K562 (cell line): ENCODE measurements around the gene CARD11. TPM values are rescaled to one million over a fixed set of nuclear protein-coding genes. Genes with fewer than 3 reads are reported as not detected.

Experiments used
- ATAC-seq: fragments of 200-7000 bp; cut with Tn5 transposase; 3 replicates; pipeline ENCODE4 v1.9.1; 2020; ENCODE audit warnings: moderate library complexity
- BruUV-seq: library from RNA; stranded (reverse); fragments of 400-500 nt; replicated peaks from 2 replicates; lab custom pipeline; 2021; lab: Mats Ljungman, UMichigan
- CTCF ChIA-PET: fragments of 300-600 bp; formaldehyde crosslinking; extraction: SDS; loops from one replicate; lab custom pipeline; 2021; ENCODE audit warnings: low intra/inter-chr PET ratio; lab: Yijun Ruan, JAX
- POLR2A ChIA-PET: fragments of 300-600, 350-650 bp; sonication (Branson Sonifier 250); formaldehyde crosslinking; extraction: SDS; loops from one replicate; lab custom pipeline; 2021; ENCODE audit warnings: antibody characterized with exemption, inconsistent platforms; lab: Yijun Ruan, JAX
- DNase-seq, 4 experiments: peaks; one replicate each; pipeline versions ENCODE4 v3.0.0 to v3.0.0-alpha.2; 2011 to 2018; ENCODE audit warnings: low spot score in 3 of 4, mixed read lengths in 3 of 4; ENCODE audit errors: extremely low read depth in 1 of 4
- FAIRE-seq: peaks from 2 replicates; lab custom pipeline; 2011; peaks lifted over from hg19 to GRCh38; lab: Jason Lieb, UNC
- H2AFZ ChIP-seq: 2 replicates; pipeline ENCODE4 v1.6.0; 2011; ENCODE audit warnings: low read depth, low read length, control low read depth, inconsistent platforms
- H3K27ac ChIP-seq: fragments of 200-600 bp; 3 replicates; pipeline ENCODE4 v1.8.0; 2011; ENCODE audit warnings: low read depth, mild to moderate bottlenecking, control low read depth, inconsistent platforms, low read length, moderate library complexity, mixed read lengths; ENCODE audit errors: extremely low read depth
- H3K27me3 ChIP-seq, 2 experiments: fragments of 300-600 bp in 1 of 2; 2 replicates in 1 of 2; 3 replicates in 1 of 2; pipeline versions ENCODE4 v1.6.0 to v1.8.0; 2011; ENCODE audit warnings: inconsistent platforms in 2 of 2, low read length in 2 of 2, mild to moderate bottlenecking in 1 of 2, mixed read lengths in 1 of 2, moderate library complexity in 1 of 2; ENCODE audit not compliant: control insufficient read depth in 2 of 2, insufficient read depth in 2 of 2
- H3K36me3 ChIP-seq: fragments of 300-600 bp; 3 replicates; pipeline ENCODE4 v1.8.0; 2011; ENCODE audit warnings: mild to moderate bottlenecking, low read length, inconsistent platforms; ENCODE audit not compliant: control insufficient read depth, insufficient read depth
- H3K4me1 ChIP-seq, 2 experiments: fragments of 200-600 bp in 1 of 2; replicated peaks in 1 of 2; 2 replicates in 1 of 2; 3 replicates in 1 of 2; pipeline versions ENCODE4 v1.5.1 to v1.8.0; 2011; ENCODE audit warnings: inconsistent platforms in 2 of 2, low read length in 2 of 2, mild to moderate bottlenecking in 1 of 2, mixed read lengths in 1 of 2, moderate library complexity in 1 of 2; ENCODE audit not compliant: control insufficient read depth in 2 of 2, insufficient read depth in 2 of 2
- H3K4me2 ChIP-seq: 2 replicates; pipeline ENCODE4 v1.6.1; 2011; ENCODE audit warnings: low read length, control low read depth, inconsistent platforms, mixed read lengths; ENCODE audit not compliant: insufficient read depth
- H3K4me3 ChIP-seq: fragments of 200-600 bp; sonication (generic), shearing (Covaris generic); 2 replicates; pipeline ENCODE4 v1.5.1; 2016; ENCODE audit warnings: control low read depth, inconsistent platforms
- H3K79me2 ChIP-seq: fragments of 200-600 bp; 3 replicates; pipeline ENCODE4 v1.8.0; 2011; ENCODE audit warnings: low read length, inconsistent platforms; ENCODE audit not compliant: control insufficient read depth, insufficient read depth
- H3K9ac ChIP-seq, 2 experiments: 2 replicates each; pipeline versions ENCODE4 v1.6.0 to v1.6.1; 2011; ENCODE audit warnings: low read depth in 2 of 2, low read length in 2 of 2, control low read depth in 1 of 2, inconsistent platforms in 1 of 2, mild to moderate bottlenecking in 1 of 2, mixed read lengths in 1 of 2; ENCODE audit not compliant: insufficient read depth in 1 of 2
- H3K9me1 ChIP-seq: one replicate; pipeline ENCODE4 v1.6.0; 2011; ENCODE audit warnings: inconsistent platforms, mild to moderate bottlenecking, low read length, moderate library complexity; ENCODE audit not compliant: control insufficient read depth, insufficient read depth
- H3K9me3 ChIP-seq: replicated peaks from 2 replicates; pipeline ENCODE4 v1.5.1; 2011; ENCODE audit warnings: low read depth, low read length, inconsistent platforms; ENCODE audit not compliant: control insufficient read depth, insufficient read depth
- H4K20me1 ChIP-seq: replicated peaks from 2 replicates; pipeline ENCODE4 v1.6.1; 2011; ENCODE audit warnings: low read length, inconsistent platforms, mixed read lengths; ENCODE audit not compliant: control insufficient read depth, insufficient read depth
- ARID2 ChIP-seq: fragments of 450-650 bp; IDR thresholded peaks from 2 replicates; pipeline ENCODE4 v1.6.1; 2017; ENCODE audit warnings: antibody characterized with exemption, mild to moderate bottlenecking
- BHLHE40 ChIP-seq: IDR thresholded peaks from 2 replicates; pipeline ENCODE4 v1.6.1; 2011; ENCODE audit warnings: low read length, improper control_type of control experiment
- CCNT2 ChIP-seq: IDR thresholded peaks from 2 replicates; pipeline ENCODE4 v1.6.1; 2011; ENCODE audit warnings: borderline replicate concordance, low read depth, mild to moderate bottlenecking, moderate library complexity, mixed read lengths, low read length; ENCODE audit not compliant: insufficient read length; ENCODE audit errors: extremely low read depth
- CTBP1 ChIP-seq: fragments of 450-650 bp; IDR thresholded peaks from 2 replicates; pipeline ENCODE4 v1.6.1; 2016; ENCODE audit warnings: borderline replicate concordance
- DNMT1 ChIP-seq: fragments of 450-650 bp; IDR thresholded peaks from 2 replicates; pipeline ENCODE4 v1.6.1; 2016; ENCODE audit warnings: antibody characterized with exemption, mild to moderate bottlenecking
- E2F5 ChIP-seq: sonication (generic); formaldehyde crosslinking; IDR thresholded peaks from 2 replicates; pipeline ENCODE4 v1.8.0; 2022; ENCODE audit warnings: mild to moderate bottlenecking, missing genetic modification reagents
- E2F6 ChIP-seq, 2 experiments: IDR thresholded peaks; 2 replicates each; pipeline ENCODE4 v1.6.1; 2011; ENCODE audit warnings: borderline replicate concordance in 1 of 2, control low read depth in 1 of 2, low read depth in 1 of 2, low read length in 1 of 2, mild to moderate bottlenecking in 1 of 2, mixed read lengths in 1 of 2, moderate library complexity in 1 of 2; ENCODE audit not compliant: insufficient read depth in 1 of 2, insufficient read length in 1 of 2, poor library complexity in 1 of 2, severe bottlenecking in 1 of 2; ENCODE audit errors: extremely low read depth in 1 of 2
- MCM7 ChIP-seq, 2 experiments: fragments of 450-650 bp; IDR thresholded peaks; 2 replicates each; pipeline ENCODE4 v1.6.1; 2016 to 2018
- MXD1 ChIP-seq: fragments of 250-450 bp; sonication (Bioruptor Pico); IDR thresholded peaks from 2 replicates; pipeline ENCODE4 v1.8.0; 2021; ENCODE audit warnings: borderline replicate concordance, mild to moderate bottlenecking, moderate library complexity; ENCODE audit not compliant: poor library complexity, severe bottlenecking
- NR3C1 ChIP-seq: sonication (generic); formaldehyde crosslinking; IDR thresholded peaks from 2 replicates; pipeline ENCODE4 v1.8.1; 2022; ENCODE audit warnings: missing genetic modification reagents
- PPARD ChIP-seq: fragments of 250-450 bp; sonication (Bioruptor Pico); IDR thresholded peaks from 2 replicates; pipeline ENCODE4 v1.8.0; 2022; ENCODE audit warnings: inconsistent platforms, mild to moderate bottlenecking, moderate library complexity
- SOX6 ChIP-seq: fragments of 450-650 bp; IDR thresholded peaks from 2 replicates; pipeline ENCODE4 v1.6.1; 2014; ENCODE audit warnings: mild to moderate bottlenecking
- SREBF2 ChIP-seq: sonication (generic); formaldehyde crosslinking; IDR thresholded peaks from 2 replicates; pipeline ENCODE4 v1.4.0; 2020; ENCODE audit warnings: mild to moderate bottlenecking, missing genetic modification reagents
- ZNF174 ChIP-seq: fragments of 250-450 bp; sonication (Bioruptor Pico); IDR thresholded peaks from 2 replicates; pipeline ENCODE4 v1.4.0; 2020; ENCODE audit warnings: mild to moderate bottlenecking
- ZSCAN29 ChIP-seq: fragments of 450-650 bp; IDR thresholded peaks from 2 replicates; pipeline ENCODE4 v1.6.1; 2017
- WGBS: fragments of 100-300 bp; shearing (Covaris generic); methylation state at CpG from one replicate; pipeline ENCODE4 v1.1.6; 2016; ENCODE audit warnings: low coverage, mixed read lengths; ENCODE audit not compliant: insufficient coverage; ENCODE audit errors: missing lambda C conversion rate; 5-methylcytosine and 5-hydroxymethylcytosine counted together
- in situ Hi-C: fragments of 300-500 bp; cut with MboI; formaldehyde crosslinking; loops from 4 replicates; pipeline ENCODE4 v1.15.0; 2018; ENCODE audit warnings: inconsistent platforms, mixed read lengths
- intact Hi-C: fragments of 100-400 bp; cut with micrococcal nuclease; formaldehyde crosslinking; loops from 2 replicates; pipeline ENCODE4 v1.14.2; 2022
- polyA plus RNA-seq, 8 experiments: library from polyadenylated mRNA; depleted of rRNA in 4 of 8; stranded (reverse) in 5 of 8; unstranded in 3 of 8; fragments of >200 nt; fragmentation: Nextera tagmentation in 2 of 8; fragmentation: Illumina TruSeq in 1 of 8; extraction: Ambion mirVana in 2 of 8; extraction: Trizol in 1 of 8; gene quantifications; 2 replicates each; pipeline versions ENCODE4 v1.2.1 to v1.2.3, GENCODE V29; 2011 to 2014; ENCODE audit warnings: inconsistent platforms in 1 of 8, missing spikeins in 1 of 8
- total RNA-seq, 7 experiments: library from RNA; depleted of rRNA in 6 of 7; stranded (reverse); fragments of >200 nt in 6 of 7; fragmentation: Illumina TruSeq in 2 of 7; extraction: Trizol in 2 of 7; gene quantifications; 2 replicates each; pipeline versions ENCODE4 v1.2.1 to v1.2.3, GENCODE V29; 2011 to 2021; ENCODE audit warnings: low replicate concordance in 1 of 7

CARD11 gene
- total and polyA plus RNA-seq, 9 of the 15 experiments (the other 6 are each of a cell fraction or from before 2014, with no cell fraction given) = 0.07 to 12.8 (median 5.7) TPM

- H3K9me1 ChIP-seq = no peaks in the 10 kb centered on the region
- TF ChIP-seq SOX6 = no peak
- TF ChIP-seq CTBP1 = no peak
- TF ChIP-seq CCNT2 = no peak
- H3K4me2 ChIP-seq = no peak overlapping the region
- 58% methylated on average over 4 of the region's 4 CpGs for WGBS
- ChIA-PET POLR2A (no interaction called here), CTCF (no interaction called here)
- H3K9me3 ChIP-seq = no peaks in the 10 kb centered on the region
- no peaks in the 10 kb centered on the region for H3K79me2 ChIP-seq
- in situ Hi-C loops (no loop called here), intact Hi-C loops (no loop called here)
- DNase-seq (no peak), ATAC-seq (no peak), FAIRE-seq (no peak)
- no peak overlapping the region for H2AFZ ChIP-seq
- no peaks in the 10 kb centered on the region for H3K27me3 ChIP-seq
- no peak overlapping the region for H3K27ac ChIP-seq
- H3K9ac ChIP-seq = no peak overlapping the region
- H3K4me1 ChIP-seq = peaks cover 0 to 3% of the 10 kb centered on the region in 2 experiments; a peak in 1 of 5 replicates
- no TSS peak for BruUV-seq
- H3K36me3 ChIP-seq = no peaks in the 10 kb centered on the region
- H4K20me1 ChIP-seq = no peaks in the 10 kb centered on the region
- H3K4me3 ChIP-seq = no peak overlapping the region
Observed at GRCh38 chr7:3032256-3032655, 11.4 kb downstream of the CARD11 start.

GRCh38 chr7:3029138-3029537, 14.5 kb downstream of the CARD11 start:
- no TSS peak for BruUV-seq
- intact Hi-C loops = no loop called here
- H3K4me3 ChIP-seq = no peak overlapping the region
- H3K27ac ChIP-seq = no peak overlapping the region
- H3K9me1 ChIP-seq = no peaks in the 10 kb centered on the region
- ATAC-seq = no peak
- H3K9me3 ChIP-seq = no peaks in the 10 kb centered on the region
- no peaks in the 10 kb centered on the region for H3K27me3 ChIP-seq
- H3K4me1 ChIP-seq = peaks cover 0 to 7% of the 10 kb centered on the region in 2 experiments; a peak in 1 of 5 replicates
- no peaks in the 10 kb centered on the region for H4K20me1 ChIP-seq
- H3K4me2 ChIP-seq = no peak overlapping the region
- no peak for DNase-seq
- no peaks in the 10 kb centered on the region for H3K36me3 ChIP-seq
- H3K79me2 ChIP-seq = no peaks in the 10 kb centered on the region
- in situ Hi-C loops = no loop called here
- WGBS = 43% methylated on average over 4 of the region's 9 CpGs
- H3K9ac ChIP-seq = no peak overlapping the region
- FAIRE-seq = no peak
- POLR2A ChIA-PET = interaction anchor here (0.6 kb wide), 1 partner anchor 12 kb away, joined by 3 read pairs; no protein-coding TSS in a partner anchor
- CTCF ChIA-PET = no interaction called here
- no peak overlapping the region for H2AFZ ChIP-seq
- TF ChIP-seq BHLHE40 = no peak
- TF ChIP-seq DNMT1 = no peak
- TF ChIP-seq SREBF2 (CRISPR knock-in tag) = no peak
- TF ChIP-seq PPARD (CRISPR knock-in tag) = no peak
- no peak for TF ChIP-seq ARID2
- TF ChIP-seq MCM7 (IDR thresholded peaks at IDR 0.05) = no peak
- no peak for TF ChIP-seq MXD1
- no peak for TF ChIP-seq ZSCAN29
- TF ChIP-seq E2F5 (CRISPR knock-in tag) = no peak
- TF ChIP-seq ZNF174 (CRISPR knock-in tag) = no peak
- no peak for TF ChIP-seq NR3C1 (CRISPR knock-in tag)
- TF ChIP-seq E2F6 (IDR thresholded peaks at IDR 0.05; ENCODE audit: borderline replicate concordance in 1 of 2, extremely low read depth in 1 of 2, insufficient read depth in 1 of 2, insufficient read length in 1 of 2, low read depth in 1 of 2, low read length in 1 of 2, poor library complexity in 1 of 2, severe bottlenecking in 1 of 2) = no peak
